Sigmoid colon (tissue), 4 donors: Measurements from ENCODE around the gene C5orf24.

Experiments used
- EP300 ChIP-seq, 4 donors: sonication (generic); formaldehyde crosslinking; IDR thresholded peaks; one replicate each; pipeline ENCODE4 v1.6.1; 2017; ENCODE audit warnings: antibody characterized with exemption in 4 of 4
- TF ChIP-seq, protein P1 (sequence below), 4 experiments: fragments of 450-650 bp in 3 of 4; fragments of 200-600 bp in 1 of 4; IDR thresholded peaks; one replicate each; pipeline ENCODE4 v1.5.1; 2016 to 2019; ENCODE audit warnings: antibody characterized with exemption in 4 of 4, mild to moderate bottlenecking in 3 of 4, moderate library complexity in 2 of 4

DNA sequence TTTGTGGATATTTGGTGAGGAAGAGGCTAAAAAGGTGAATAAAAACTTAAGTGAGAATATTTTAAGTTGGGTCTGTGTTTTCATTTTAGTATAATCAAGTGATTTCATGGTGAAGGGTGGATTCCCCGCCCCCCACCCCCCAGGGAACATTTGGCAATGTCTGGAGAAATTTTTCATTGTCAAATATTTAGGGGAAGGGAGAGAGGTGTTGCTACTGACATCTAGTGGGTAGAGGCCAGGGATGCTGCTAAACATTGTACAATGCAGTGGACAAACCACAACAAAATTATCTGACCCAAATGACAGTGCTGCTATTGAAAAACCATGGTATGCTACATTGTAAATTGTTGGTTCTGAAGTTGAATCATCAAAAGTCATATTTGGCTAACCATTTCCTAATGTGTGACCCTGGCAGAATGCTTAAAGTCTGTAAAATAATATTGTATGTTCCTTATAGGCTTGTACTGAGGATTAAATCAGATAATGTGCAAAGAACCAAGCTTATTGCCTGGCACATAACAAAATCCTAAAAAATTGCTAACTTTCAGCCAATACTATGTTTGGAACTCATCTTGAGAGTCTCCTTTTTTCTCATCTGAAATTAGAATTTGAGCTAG lies 5.6 kb downstream of the C5orf24 start:
- TF ChIP-seq, protein P1, sequence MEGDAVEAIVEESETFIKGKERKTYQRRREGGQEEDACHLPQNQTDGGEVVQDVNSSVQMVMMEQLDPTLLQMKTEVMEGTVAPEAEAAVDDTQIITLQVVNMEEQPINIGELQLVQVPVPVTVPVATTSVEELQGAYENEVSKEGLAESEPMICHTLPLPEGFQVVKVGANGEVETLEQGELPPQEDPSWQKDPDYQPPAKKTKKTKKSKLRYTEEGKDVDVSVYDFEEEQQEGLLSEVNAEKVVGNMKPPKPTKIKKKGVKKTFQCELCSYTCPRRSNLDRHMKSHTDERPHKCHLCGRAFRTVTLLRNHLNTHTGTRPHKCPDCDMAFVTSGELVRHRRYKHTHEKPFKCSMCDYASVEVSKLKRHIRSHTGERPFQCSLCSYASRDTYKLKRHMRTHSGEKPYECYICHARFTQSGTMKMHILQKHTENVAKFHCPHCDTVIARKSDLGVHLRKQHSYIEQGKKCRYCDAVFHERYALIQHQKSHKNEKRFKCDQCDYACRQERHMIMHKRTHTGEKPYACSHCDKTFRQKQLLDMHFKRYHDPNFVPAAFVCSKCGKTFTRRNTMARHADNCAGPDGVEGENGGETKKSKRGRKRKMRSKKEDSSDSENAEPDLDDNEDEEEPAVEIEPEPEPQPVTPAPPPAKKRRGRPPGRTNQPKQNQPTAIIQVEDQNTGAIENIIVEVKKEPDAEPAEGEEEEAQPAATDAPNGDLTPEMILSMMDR (IDR thresholded peaks at IDR 0.05) = no peak
- TF ChIP-seq EP300 (IDR thresholded peaks at IDR 0.05) = no peak
